ENCODE data around the gene DCC. TPM values are rescaled to one million over a fixed set of nuclear protein-coding genes. Genes with fewer than 3 reads are reported as not detected.

DCC gene
- total RNA-seq, 1 experiment from 2014 or later = 0.39 TPM

- intact Hi-C loops (cut with micrococcal nuclease; ENCODE audit: unreplicated experiment) = no loop called here
- no peak overlapping the region for H3K4me3 Mint-ChIP-seq (ENCODE audit: unreplicated experiment)
- Histone ChIP-seq H3K4me1 (no peaks in the 10 kb centered on the region), H3K36me3 (ENCODE audit: control insufficient read depth, insufficient read depth, low read length) (no peaks in the 10 kb centered on the region), H3K27me3 (replicated peaks; ENCODE audit: control insufficient read depth, insufficient read depth, low read length) (no peaks in the 10 kb centered on the region), H3K4me3 (ENCODE audit: low read depth, low read length) (no peak overlapping the region), H3K9me3 (no peaks in the 10 kb centered on the region)
- POLR2A ChIA-PET = no interaction called here
- H3K27ac Mint-ChIP-seq (ENCODE audit: unreplicated experiment) = no peak overlapping the region
- no peaks in the 10 kb centered on the region for H3K9me3 Mint-ChIP-seq (ENCODE audit: unreplicated experiment)
- CTCF ChIA-PET = no interaction called here
- H3K27me3 Mint-ChIP-seq (ENCODE audit: insufficient read depth, unreplicated experiment) = no peaks in the 10 kb centered on the region
- no TSS peak for BruUV-seq (replicated peaks)
- H3K36me3 Mint-ChIP-seq (ENCODE audit: insufficient read depth, unreplicated experiment) = no peaks in the 10 kb centered on the region
- no peaks in the 10 kb centered on the region for H3K4me1 Mint-ChIP-seq (ENCODE audit: low read depth, unreplicated experiment)
- DNase-seq = no peak
- TF ChIP-seq CTCF (IDR thresholded peaks at IDR 0.05; ENCODE audit: insufficient read depth in 1 of 2, low read depth in 1 of 2, low read length in 1 of 2, severe bottlenecking in 1 of 2, unreplicated experiment in 1 of 2) = no peak
Measured at GRCh38 chr18:53305461-53305860, 965.5 kb downstream of the DCC start.

DNA sequence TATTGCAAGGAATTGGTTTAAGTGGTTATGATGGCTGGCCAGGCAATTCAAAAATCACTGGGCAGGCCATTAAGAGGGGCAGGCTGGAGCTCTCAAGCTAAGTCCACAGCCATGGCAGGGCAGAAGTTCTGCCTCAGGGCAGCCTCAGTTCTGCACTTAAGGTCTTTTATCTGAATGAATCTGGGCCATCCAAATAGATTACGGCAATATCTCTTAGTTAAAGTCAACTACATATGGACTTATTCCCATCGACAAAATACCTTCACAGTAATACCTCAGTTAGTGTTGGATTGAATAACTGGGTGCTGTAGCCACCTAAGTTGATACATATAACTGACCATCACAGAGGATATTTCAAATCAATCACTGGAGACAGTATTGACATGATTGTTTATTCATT is 979.6 kb downstream of the DCC start:
- Histone ChIP-seq H3K9me3 (no peaks in the 10 kb centered on the region), H3K4me3 (ENCODE audit: low read depth, low read length) (no peak overlapping the region), H3K27me3 (replicated peaks; ENCODE audit: control insufficient read depth, insufficient read depth, low read length) (no peaks in the 10 kb centered on the region), H3K36me3 (ENCODE audit: control insufficient read depth, insufficient read depth, low read length) (no peaks in the 10 kb centered on the region), H3K4me1 (no peaks in the 10 kb centered on the region)
- intact Hi-C loops (cut with micrococcal nuclease; ENCODE audit: unreplicated experiment) = no loop called here
- H3K27me3 Mint-ChIP-seq (ENCODE audit: insufficient read depth, unreplicated experiment) = peaks cover 3% of the 10 kb centered on the region
- no peak for DNase-seq
- no peaks in the 10 kb centered on the region for H3K4me1 Mint-ChIP-seq (ENCODE audit: low read depth, unreplicated experiment)
- H3K36me3 Mint-ChIP-seq (ENCODE audit: insufficient read depth, unreplicated experiment) = no peaks in the 10 kb centered on the region
- no peak for TF ChIP-seq CTCF (IDR thresholded peaks at IDR 0.05; ENCODE audit: insufficient read depth in 1 of 2, low read depth in 1 of 2, low read length in 1 of 2, severe bottlenecking in 1 of 2, unreplicated experiment in 1 of 2)
- H3K9me3 Mint-ChIP-seq (ENCODE audit: unreplicated experiment) = peaks cover 8% of the 10 kb centered on the region
- BruUV-seq (replicated peaks) = no TSS peak
- ChIA-PET CTCF (no interaction called here), POLR2A (no interaction called here)
- H3K27ac Mint-ChIP-seq (ENCODE audit: unreplicated experiment) = no peak overlapping the region
- H3K4me3 Mint-ChIP-seq (ENCODE audit: unreplicated experiment) = no peak overlapping the region

DNA sequence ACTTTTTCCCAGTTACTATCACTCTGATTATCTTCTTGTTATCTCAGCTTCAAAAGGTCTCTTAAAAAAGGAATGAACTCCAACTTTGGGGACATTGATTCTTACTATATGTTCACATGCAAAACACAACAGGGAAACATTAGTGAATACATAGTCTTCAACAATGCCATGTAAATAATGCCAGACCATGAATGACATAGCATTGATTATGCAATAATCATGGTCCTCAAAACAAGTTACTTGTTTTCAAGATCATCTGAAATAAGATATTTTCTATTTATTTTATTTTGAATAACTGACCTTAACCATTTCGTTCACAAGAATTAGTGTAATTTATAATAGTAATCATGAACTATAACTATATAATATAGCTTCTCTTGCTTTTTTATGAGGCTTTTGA is 982.2 kb downstream of the DCC start:
- DNase-seq = no peak
- Mint-ChIP-seq H3K27me3 (ENCODE audit: insufficient read depth, unreplicated experiment) (peaks cover 3% of the 10 kb centered on the region), H3K27ac (ENCODE audit: unreplicated experiment) (no peak overlapping the region), H3K4me1 (ENCODE audit: low read depth, unreplicated experiment) (no peaks in the 10 kb centered on the region), H3K9me3 (ENCODE audit: unreplicated experiment) (peaks cover 8% of the 10 kb centered on the region), H3K4me3 (ENCODE audit: unreplicated experiment) (no peak overlapping the region), H3K36me3 (ENCODE audit: insufficient read depth, unreplicated experiment) (no peaks in the 10 kb centered on the region)
- BruUV-seq (replicated peaks) = no TSS peak
- CTCF ChIA-PET = no interaction called here
- POLR2A ChIA-PET = no interaction called here
- intact Hi-C loops (cut with micrococcal nuclease; ENCODE audit: unreplicated experiment) = no loop called here
- Histone ChIP-seq H3K36me3 (ENCODE audit: control insufficient read depth, insufficient read depth, low read length) (no peaks in the 10 kb centered on the region), H3K4me3 (ENCODE audit: low read depth, low read length) (no peak overlapping the region), H3K27me3 (replicated peaks; ENCODE audit: control insufficient read depth, insufficient read depth, low read length) (no peaks in the 10 kb centered on the region), H3K4me1 (no peaks in the 10 kb centered on the region), H3K9me3 (no peaks in the 10 kb centered on the region)
- no peak for TF ChIP-seq CTCF (IDR thresholded peaks at IDR 0.05; ENCODE audit: insufficient read depth in 1 of 2, low read depth in 1 of 2, low read length in 1 of 2, severe bottlenecking in 1 of 2, unreplicated experiment in 1 of 2)

Data from Caco-2 (cell line).